PC-3 (cell line): ENCODE results near the gene BAZ1B. TPM values are rescaled to one million over a fixed set of nuclear protein-coding genes. Genes with fewer than 3 reads are reported as not detected.

Experiments used
- ATAC-seq: fragments of 200-7000 bp; cut with Tn5 transposase; 2 replicates; pipeline ENCODE4 v1.9.1; 2020; ENCODE audit warnings: mild to moderate bottlenecking, moderate library complexity
- BruUV-seq: library from RNA; stranded (reverse); fragments of 400-500 nt; replicated peaks from 2 replicates; lab custom pipeline; 2021; lab: Mats Ljungman, UMichigan
- CTCF ChIA-PET: fragments of 300-600 bp; sonication (Branson Sonifier 250); formaldehyde crosslinking; loops from one replicate; lab custom pipeline; 2022; ENCODE audit warnings: antibody characterized with exemption; lab: Charles Lee
- POLR2A ChIA-PET: fragments of 300-600 bp; sonication (Branson Sonifier 250); formaldehyde crosslinking; loops from one replicate; lab custom pipeline; 2022; ENCODE audit warnings: antibody characterized with exemption; ENCODE audit not compliant: unreplicated experiment; lab: Charles Lee
- DNase-seq: peaks from one replicate; pipeline ENCODE4 v3.0.0-alpha.2; 2015
- H2AFZ ChIP-seq: fragments of 300-600 bp; sonication (generic); 2 replicates; pipeline ENCODE4 v1.6.0; 2016; ENCODE audit warnings: antibody characterized with exemption, low read length
- H3F3A ChIP-seq: fragments of 300-600 bp; sonication (generic); one replicate; pipeline ENCODE4 v1.6.0; 2017; ENCODE audit warnings: antibody characterized with exemption, low read length, control low read depth, mild to moderate bottlenecking; ENCODE audit not compliant: unreplicated experiment
- H3K27ac ChIP-seq: fragments of 300-600 bp; sonication (generic); 2 replicates; pipeline ENCODE4 v1.5.1; 2016; ENCODE audit warnings: mild to moderate bottlenecking, low read length
- H3K27me3 ChIP-seq: fragments of 300-600 bp; sonication (generic); 2 replicates; pipeline ENCODE4 v1.6.1; 2016; ENCODE audit warnings: low read length, mixed read lengths
- H3K36me3 ChIP-seq: fragments of 300-600 bp; sonication (generic); 2 replicates; pipeline ENCODE4 v1.6.1; 2016; ENCODE audit warnings: low read depth, mixed run types, low read length, mixed read lengths
- H3K4me1 ChIP-seq: fragments of 300-600 bp; sonication (generic); 2 replicates; pipeline ENCODE4 v1.5.1; 2016; ENCODE audit warnings: low read length; ENCODE audit not compliant: insufficient read depth
- H3K4me2 ChIP-seq: fragments of 300-600 bp; sonication (generic); 2 replicates; pipeline ENCODE4 v1.6.0; 2016; ENCODE audit warnings: low read length
- H3K4me3 ChIP-seq: fragments of 300-600 bp; sonication (generic); 2 replicates; pipeline ENCODE4 v1.5.1; 2016; ENCODE audit warnings: mild to moderate bottlenecking, low read length, mixed read lengths
- H3K79me2 ChIP-seq: fragments of 300-600 bp; sonication (generic); 2 replicates; pipeline ENCODE4 v1.6.1; 2017; ENCODE audit warnings: low read length, mixed read lengths
- H3K9ac ChIP-seq: fragments of 300-600 bp; sonication (generic); 2 replicates; pipeline ENCODE4 v1.6.0; 2016; ENCODE audit warnings: mild to moderate bottlenecking, low read length
- H3K9me2 ChIP-seq: fragments of 300-600 bp; sonication (generic); replicated peaks from 2 replicates; pipeline ENCODE4 v1.6.1; 2016; ENCODE audit warnings: mixed run types, low read length, mixed read lengths
- H3K9me3 ChIP-seq: fragments of 300-600 bp; sonication (generic); 2 replicates; pipeline ENCODE4 v1.6.1; 2016; ENCODE audit warnings: low read length, mixed read lengths
- H4K20me1 ChIP-seq: fragments of 300-600 bp; sonication (generic); 2 replicates; pipeline ENCODE4 v1.6.1; 2016; ENCODE audit warnings: low read length, mixed read lengths
- CTCF ChIP-seq: fragments of 300-600 bp; sonication (generic); conservative IDR thresholded peaks from 2 replicates; pipeline ENCODE4 v1.5.1; 2017; ENCODE audit warnings: antibody characterized with exemption, low read depth, mild to moderate bottlenecking, low read length
- EZH2 ChIP-seq: fragments of 300-600 bp; sonication (generic); IDR thresholded peaks from one replicate; pipeline ENCODE4 v1.6.1; 2017; ENCODE audit warnings: antibody characterized with exemption, mild to moderate bottlenecking, low read length; ENCODE audit not compliant: unreplicated experiment
- EZH2phosphoT487 ChIP-seq: fragments of 300-600 bp; sonication (generic); IDR thresholded peaks from 2 replicates; pipeline ENCODE4 v1.6.1; 2018; ENCODE audit warnings: mild to moderate bottlenecking, antibody characterized with exemption, low read length, borderline replicate concordance
- intact Hi-C: fragments of 100-400 bp; cut with micrococcal nuclease; formaldehyde crosslinking; loops from 2 replicates; pipeline ENCODE4 v1.9.0; 2023
- total RNA-seq: library from RNA; depleted of rRNA; stranded (reverse); fragments of >200 nt; gene quantifications from 2 replicates; pipeline ENCODE4 v1.2.3, GENCODE V29; 2014

Gene BAZ1B
- total RNA-seq, 1 experiment from 2014 or later, result 45.5 TPM

- no peak overlapping the region for H3K4me2 ChIP-seq
- BruUV-seq, result no TSS peak
Measured at GRCh38 chr7:73437091-73437490, 85.0 kb downstream of the BAZ1B start.

GRCh38 chr7:73436031-73436929 is 85.8 kb downstream of the BAZ1B start:
- no peak overlapping the region for H3K4me3 ChIP-seq
- H3K27ac ChIP-seq, result no peak overlapping the region
- no peaks in the 10 kb centered on the region for H3F3A ChIP-seq
- peak; percentile 55 for DNase-seq
- H3K79me2 ChIP-seq, result no peaks in the 10 kb centered on the region
- peaks cover 5% of the 10 kb centered on the region; the same call in 1 of the 2 replicates for H3K36me3 ChIP-seq
- intact Hi-C loops, result loop anchor here (1.0 kb wide), 2 partner anchors 94 to 112 kb away; no protein-coding TSS in a partner anchor
- H2AFZ ChIP-seq, result peak overlapping the region; percentile 55; the same call in 1 of the 2 replicates
- no TSS peak for BruUV-seq
- peak; percentile 79 for ATAC-seq
- ChIA-PET CTCF (interaction anchor here (1.1 kb wide), 1 partner anchor 94 kb away, joined by 3 read pairs; no protein-coding TSS in a partner anchor), POLR2A (no interaction called here)
- no peaks in the 10 kb centered on the region for H3K9me3 ChIP-seq
- TF ChIP-seq CTCF (peak; percentile 45; the same call in 1 of the 2 replicates), EZH2phosphoT487 (no peak)
- H3K9ac ChIP-seq, result no peak overlapping the region
- H3K27me3 ChIP-seq, result no peaks in the 10 kb centered on the region
- H4K20me1 ChIP-seq, result no peaks in the 10 kb centered on the region
- H3K9me2 ChIP-seq, result no peaks in the 10 kb centered on the region
- H3K4me2 ChIP-seq, result peak overlapping the region; percentile 59
- H3K4me1 ChIP-seq, result peaks cover 9% of the 10 kb centered on the region; the same call in 1 of the 2 replicates

More at GRCh38 chr7:73437091-73437490, 85.0 kb downstream of the BAZ1B start:
- no peaks in the 10 kb centered on the region for H3K9me2 ChIP-seq
- no peaks in the 10 kb centered on the region for H3K79me2 ChIP-seq
- peaks cover 9% of the 10 kb centered on the region; the same call in 1 of the 2 replicates for H3K4me1 ChIP-seq
- no peaks in the 10 kb centered on the region for H4K20me1 ChIP-seq
- CTCF ChIA-PET, result interaction anchor here (1.1 kb wide), 1 partner anchor 95 kb away, joined by 3 read pairs; no protein-coding TSS in a partner anchor
- H3K27me3 ChIP-seq, result no peaks in the 10 kb centered on the region
- H3K9ac ChIP-seq, result no peak overlapping the region
- peaks cover 6% of the 10 kb centered on the region; the same call in 1 of the 2 replicates for H3K36me3 ChIP-seq
- DNase-seq, result no peak
- no peak overlapping the region for H2AFZ ChIP-seq
- POLR2A ChIA-PET, result no interaction called here
- H3K9me3 ChIP-seq, result no peaks in the 10 kb centered on the region
- no peaks in the 10 kb centered on the region for H3F3A ChIP-seq
- TF ChIP-seq CTCF (no peak), EZH2phosphoT487 (no peak), EZH2 (no peak)
- H3K4me3 ChIP-seq, result no peak overlapping the region
- no peak overlapping the region for H3K27ac ChIP-seq
- intact Hi-C loops, result no loop called here
- no peak for ATAC-seq
